ENCODE measurements around the gene EMX2. TPM values are rescaled to one million over a fixed set of nuclear protein-coding genes. Genes with fewer than 3 reads are reported as not detected.

Gene EMX2
- total RNA-seq, 1 experiment from 2014 or later = not detected

- TF ChIP-seq POLR2A (IDR thresholded peaks at IDR 0.05; ENCODE audit: borderline replicate concordance, extremely low read depth, insufficient read depth, insufficient read length) (no peak), CTCF (IDR thresholded peaks at IDR 0.05 in 2 of 3, conservative IDR thresholded peaks at IDR 0.05 in 1 of 3; ENCODE audit: borderline replicate concordance in 1 of 3, insufficient read depth in 1 of 3, low read depth in 2 of 3, low read length in 2 of 3) (no peak), YY1 (IDR thresholded peaks at IDR 0.05; ENCODE audit: extremely low read depth, insufficient replicate concordance, low read depth, low read length) (no peak)
Measured at GRCh38 chr10:117539361-117539773, 3.2 kb upstream of the EMX2 start (continued).

- intact Hi-C loops (cut with micrococcal nuclease) = loop anchor here (5.0 to 10.0 kb wide), 2 partner anchors 215 to 567 kb away; no protein-coding TSS in a partner anchor
- Histone ChIP-seq H3K27me3 (ENCODE audit: insufficient read depth, low read length) (no peaks in the 10 kb centered on the region), H3K9me2 (ENCODE audit: insufficient read depth) (no peaks in the 10 kb centered on the region), H3K36me3 (ENCODE audit: control insufficient read depth in 1 of 2, insufficient read depth in 2 of 2, low read length in 2 of 2) (no peaks in the 10 kb centered on the region), H3K27ac (ENCODE audit: low read depth, low read length) (no peak overlapping the region), H3K9me3 (ENCODE audit: control insufficient read depth in 1 of 2, insufficient read depth in 1 of 2, low read depth in 1 of 2, low read length in 2 of 2) (no peaks in the 10 kb centered on the region), H3K4me2 (ENCODE audit: low read length) (no peak overlapping the region), H2AFZ (ENCODE audit: low read depth, low read length, poor library complexity, severe bottlenecking) (no peak overlapping the region), H3K9ac (ENCODE audit: low read length) (no peak overlapping the region), H4K20me1 (ENCODE audit: insufficient read depth) (no peaks in the 10 kb centered on the region), H3K4me3 (replicated peaks in 1 of 2; ENCODE audit: low read depth in 1 of 2, low read length in 2 of 2) (no peak overlapping the region), H3K4me1 (ENCODE audit: control insufficient read depth in 1 of 2, insufficient read depth in 2 of 2, low read length in 2 of 2) (peaks cover 0 to 6% of the 10 kb centered on the region in 2 experiments; a peak in 1 of 4 replicates), H3K79me2 (ENCODE audit: insufficient read depth, low read length) (no peaks in the 10 kb centered on the region)
- CTCF ChIA-PET = interaction anchor here (1.4 to 1.8 kb wide), 3 partner anchors 43 to 701 kb away, joined by 3 to 4 read pairs (median 4); no protein-coding TSS in a partner anchor
- BruUV-seq (replicated peaks) = no TSS peak
- POLR2A ChIA-PET = no interaction called here
- TF ChIP-seq ELF1 (IDR thresholded peaks at IDR 0.05; ENCODE audit: borderline replicate concordance, low read depth) (no peak), POLR2A (IDR thresholded peaks at IDR 0.05; ENCODE audit: borderline replicate concordance, extremely low read depth, insufficient read depth, insufficient read length) (no peak), SIN3A (IDR thresholded peaks at IDR 0.05; ENCODE audit: low read depth) (no peak), CTCF (IDR thresholded peaks at IDR 0.05 in 2 of 3, conservative IDR thresholded peaks at IDR 0.05 in 1 of 3; ENCODE audit: borderline replicate concordance in 1 of 3, insufficient read depth in 1 of 3, low read depth in 2 of 3, low read length in 2 of 3) (no peak), SP1 (IDR thresholded peaks at IDR 0.05; ENCODE audit: low read depth) (no peak), ZNF274 (IDR thresholded peaks at IDR 0.05; ENCODE audit: low read depth, low read length) (no peak), ZFX (IDR thresholded peaks at IDR 0.05) (no peak)
- ATAC-seq (no peak), DNase-seq (ENCODE audit: low read depth, low spot score) (no peak)
- RAD21 ChIA-PET (ENCODE audit: low non-redundant PET in 1 of 2, low total read pairs in 2 of 2, uncharacterized antibody in 2 of 2, unreplicated experiment in 2 of 2) = no interaction called here
Measured at GRCh38 chr10:117539903-117540639, 2.5 kb upstream of the EMX2 start.
